Fibroblast of skin of scalp (primary cell): ENCODE data around the gene PLEKHN1.

Experiments used
- DNase-seq: peaks from one replicate; pipeline ENCODE4 v3.0.0-alpha.2; 2013

Gene PLEKHN1

DNA sequence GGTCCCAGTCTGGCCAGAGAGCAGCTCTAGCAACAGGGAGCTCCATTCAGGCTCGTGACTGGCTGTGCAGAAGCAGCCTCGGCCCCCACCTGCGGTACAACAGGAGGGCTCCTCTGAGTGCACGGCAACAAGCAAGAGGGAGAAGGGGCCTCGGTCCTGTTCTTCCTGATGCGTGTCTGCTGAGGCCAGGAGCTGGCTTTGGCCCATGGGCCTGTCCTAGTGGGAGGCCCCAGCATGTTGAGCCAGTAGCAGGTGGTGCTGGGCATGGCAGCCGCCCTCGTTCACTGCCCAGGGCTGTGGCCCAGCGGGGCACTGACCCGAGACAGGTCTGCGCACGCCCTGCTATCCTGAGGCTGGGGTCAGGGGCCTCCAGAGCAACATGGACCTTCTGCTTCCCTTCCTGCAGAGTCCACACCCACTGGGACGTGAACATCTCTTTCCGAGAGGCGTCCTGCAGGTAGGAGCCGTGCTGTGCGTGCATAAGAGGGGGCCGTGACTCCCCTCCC, 35.6 kb upstream of the PLEKHN1 start:
- no peak for DNase-seq

GRCh38 chr1:931380-932172, 34.7 kb upstream of the PLEKHN1 start:
- no peak for DNase-seq

DNA sequence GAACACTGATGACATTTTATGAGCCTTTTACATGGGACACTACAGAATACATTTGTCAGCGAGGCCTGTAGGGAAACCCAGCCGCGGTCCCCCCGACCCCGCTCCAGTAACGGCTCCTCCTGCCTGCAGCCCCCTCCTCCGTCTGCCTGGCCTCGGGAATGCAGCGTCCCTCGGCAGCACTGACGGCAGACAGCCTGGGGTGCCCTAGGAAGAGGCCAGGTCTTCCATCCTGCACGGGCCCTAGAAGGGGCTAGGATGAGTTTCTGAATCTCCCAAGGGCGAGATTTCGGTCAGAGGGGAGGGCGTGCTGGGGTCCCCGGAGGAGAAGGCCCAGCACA, 34.1 kb upstream of the PLEKHN1 start:
- no peak for DNase-seq

DNA sequence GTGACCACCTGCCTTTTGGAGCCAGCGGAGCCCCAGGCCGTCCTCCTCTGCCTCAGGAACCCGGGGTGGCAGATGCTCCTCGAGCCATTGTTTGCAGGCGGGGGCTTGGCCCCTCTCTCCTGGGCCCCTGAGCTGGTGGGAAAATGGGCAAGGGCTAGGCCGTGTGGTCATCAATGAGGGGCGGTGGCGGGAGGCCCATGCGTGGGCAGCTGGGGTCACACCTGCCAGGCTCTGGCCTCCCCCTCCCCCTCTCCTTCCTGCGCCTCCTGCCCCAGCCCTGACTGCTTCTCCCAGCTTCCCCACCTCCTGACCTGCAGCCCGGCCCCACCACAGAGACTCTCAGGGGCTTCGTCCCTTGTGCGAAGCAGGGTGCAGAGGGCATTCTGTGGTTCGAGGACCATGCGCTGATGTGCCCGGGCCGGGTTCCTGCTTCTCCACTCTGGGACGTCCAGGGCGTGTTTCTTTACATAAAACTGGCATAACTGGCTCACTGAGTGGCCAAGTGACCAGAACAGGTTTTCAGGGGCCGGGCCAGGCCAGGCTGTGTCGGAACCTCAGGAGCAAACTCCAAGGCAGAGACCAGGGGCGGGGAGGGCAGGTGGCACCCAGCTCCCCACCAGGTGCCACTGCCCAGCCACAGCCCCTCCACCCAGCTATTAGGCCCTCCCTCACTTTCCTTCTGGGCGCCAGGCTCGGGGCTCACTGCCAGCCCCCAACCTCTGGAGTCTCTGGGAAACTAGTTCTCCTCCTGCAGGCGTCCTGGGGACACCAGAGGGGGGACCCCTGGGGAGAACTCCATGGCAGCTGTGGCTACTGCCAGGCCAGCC, 33.3 kb upstream of the PLEKHN1 start:
- DNase-seq: no peak

DNA sequence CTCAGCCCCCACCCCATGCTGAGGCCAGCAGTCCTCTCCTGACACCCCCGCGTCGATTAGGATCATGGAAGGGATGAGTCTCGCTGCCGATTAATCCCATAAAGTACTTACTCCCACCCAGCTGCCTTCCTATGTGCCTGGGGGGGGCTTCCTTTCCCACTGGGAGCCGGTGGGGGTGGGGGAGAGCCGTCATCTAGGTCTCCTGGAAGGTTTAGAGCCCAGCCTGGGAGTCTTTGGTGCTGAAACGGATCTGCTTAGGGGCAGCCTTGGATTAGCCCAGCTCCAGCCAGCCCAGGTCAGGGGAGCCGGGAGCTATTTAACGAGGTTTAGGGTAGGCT, 32.7 kb upstream of the PLEKHN1 start:
- DNase-seq: no peak

GRCh38 chr1:934991-935750, 31.1 kb upstream of the PLEKHN1 start:
- no peak for DNase-seq

GRCh38 chr1:935751-936231, 30.5 kb upstream of the PLEKHN1 start:
- DNase-seq: peak; percentile 70

DNA sequence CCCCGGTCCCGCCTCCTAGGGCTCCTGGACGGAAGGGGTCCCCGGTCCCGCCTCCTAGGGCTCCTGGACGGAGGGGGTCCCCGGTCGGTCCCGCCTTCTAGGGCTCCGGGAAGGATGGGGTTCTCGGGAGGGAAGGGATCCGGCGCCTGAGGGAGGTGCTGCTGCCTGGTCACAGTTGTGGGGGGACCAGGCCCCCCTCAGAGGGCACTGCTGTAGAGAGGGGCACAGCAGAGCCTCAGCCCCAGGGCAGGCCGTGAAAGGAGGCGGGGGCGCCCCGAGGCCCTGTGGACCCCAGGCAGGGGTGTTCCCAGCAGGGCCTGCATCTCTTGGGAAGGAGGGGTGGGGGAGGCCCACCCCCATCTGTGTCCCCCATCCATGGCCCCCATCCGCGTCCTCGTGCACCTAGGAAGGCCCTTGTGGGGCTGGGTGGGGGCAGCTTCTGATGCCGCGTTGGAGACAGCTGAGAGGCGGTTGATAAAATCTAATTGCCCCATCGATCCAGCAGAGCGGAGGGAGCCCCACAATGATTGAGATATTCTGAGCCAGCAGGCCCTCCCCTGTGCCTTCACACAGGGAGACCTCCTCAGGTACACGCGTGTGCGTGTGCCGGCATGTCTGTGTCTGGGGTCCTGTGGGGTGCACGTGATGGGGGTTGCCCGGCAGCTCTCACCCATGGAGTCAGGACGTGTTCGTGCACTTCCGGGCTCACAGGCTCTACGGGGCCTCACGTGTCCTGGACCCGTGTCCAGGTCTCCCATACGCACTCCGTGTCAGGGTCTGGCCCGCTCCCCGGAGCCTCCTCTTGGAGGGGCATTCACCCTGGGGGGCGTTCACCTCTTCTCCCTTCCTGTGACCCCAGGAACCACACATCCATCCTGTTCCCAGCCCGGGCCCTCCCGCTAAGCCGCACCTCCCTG, 29.7 kb upstream of the PLEKHN1 start:
- no peak for DNase-seq

DNA sequence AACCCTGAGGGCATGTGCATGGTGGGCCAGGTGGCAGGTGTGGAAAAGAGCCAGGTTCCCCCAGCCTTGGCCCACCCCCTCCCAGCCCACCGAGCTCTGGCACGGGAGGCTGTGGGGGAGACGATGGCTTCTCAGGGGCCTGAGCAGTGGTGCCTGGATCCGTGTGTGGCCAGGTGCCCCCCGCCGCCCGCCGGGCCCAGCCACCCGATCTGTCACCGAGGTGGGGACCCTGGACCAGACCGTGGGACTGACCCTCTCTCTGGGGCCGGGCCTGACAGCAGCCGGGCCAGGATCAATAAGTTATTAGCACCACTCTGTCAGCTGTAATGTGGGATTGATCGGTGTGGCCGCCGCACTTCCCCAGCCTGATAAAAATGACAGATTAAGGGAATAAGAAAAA, 28.8 kb upstream of the PLEKHN1 start:
- no peak for DNase-seq

DNA sequence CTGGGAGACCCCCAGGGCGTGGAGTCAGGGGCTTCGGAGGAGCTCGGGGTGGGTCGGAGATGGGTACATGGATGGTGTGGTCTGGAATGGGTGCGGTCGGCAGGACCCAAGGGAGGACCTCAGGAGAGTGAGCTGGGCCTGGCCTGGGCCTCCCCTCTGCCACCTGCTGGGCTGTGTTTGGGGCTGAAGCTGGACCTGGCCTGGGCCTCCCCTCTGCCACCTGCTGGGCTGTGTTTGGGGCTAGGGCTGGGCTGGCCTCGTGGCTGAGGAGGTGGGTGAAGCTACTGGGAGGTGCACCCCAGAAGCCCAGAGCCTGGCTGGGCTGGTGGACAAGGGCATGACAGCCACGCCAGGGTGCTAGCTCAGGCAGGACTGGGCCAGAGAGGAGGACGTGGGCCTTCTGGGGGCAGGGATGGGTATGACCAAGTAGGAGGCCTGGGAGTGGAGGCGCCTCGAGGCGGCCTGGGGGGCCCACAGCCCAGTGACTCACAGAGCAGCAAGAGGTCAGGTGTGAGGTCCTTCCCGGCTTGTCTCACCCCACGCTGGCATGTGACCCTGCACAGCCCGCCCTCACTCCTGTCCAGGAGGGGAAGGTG, 28.1 kb upstream of the PLEKHN1 start:
- no peak for DNase-seq

DNA sequence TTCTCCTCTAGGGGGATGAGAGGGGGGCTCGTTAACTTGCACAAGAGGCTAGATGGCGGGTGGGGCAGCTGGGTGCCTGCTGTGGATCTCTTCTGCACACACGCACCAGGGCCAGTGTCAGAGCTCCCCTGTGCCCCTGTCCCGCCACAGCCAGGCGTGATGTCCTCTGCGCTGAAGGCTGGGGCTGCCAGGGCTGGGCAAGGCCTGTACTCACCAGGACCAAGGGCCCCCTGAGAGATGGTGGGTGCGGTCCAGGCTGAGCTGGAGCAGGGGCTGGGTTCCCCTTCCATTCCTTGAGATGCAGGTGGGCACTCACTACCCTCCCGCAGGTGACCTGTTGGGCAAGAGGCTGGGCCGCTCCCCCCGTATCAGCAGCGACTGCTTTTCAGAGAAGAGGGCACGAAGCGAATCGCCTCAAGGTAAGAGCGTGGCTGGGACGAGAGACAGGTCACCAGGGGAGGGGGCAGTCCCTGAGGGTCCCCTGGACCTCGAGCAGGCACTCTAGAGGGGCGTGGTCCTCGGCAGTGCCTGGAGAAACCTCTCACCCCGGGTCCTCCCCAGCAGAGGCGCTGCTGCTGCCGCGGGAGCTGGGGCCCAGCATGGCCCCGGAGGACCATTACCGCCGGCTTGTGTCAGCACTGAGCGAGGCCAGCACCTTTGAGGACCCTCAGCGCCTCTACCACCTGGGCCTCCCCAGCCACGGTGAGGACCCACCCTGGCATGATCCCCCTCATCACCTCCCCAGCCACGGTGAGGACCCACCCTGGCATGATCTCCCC, 27.4 kb upstream of the PLEKHN1 start:
- DNase-seq: no peak

GRCh38 chr1:939511-940106, 26.7 kb upstream of the PLEKHN1 start:
- DNase-seq: no peak

DNA sequence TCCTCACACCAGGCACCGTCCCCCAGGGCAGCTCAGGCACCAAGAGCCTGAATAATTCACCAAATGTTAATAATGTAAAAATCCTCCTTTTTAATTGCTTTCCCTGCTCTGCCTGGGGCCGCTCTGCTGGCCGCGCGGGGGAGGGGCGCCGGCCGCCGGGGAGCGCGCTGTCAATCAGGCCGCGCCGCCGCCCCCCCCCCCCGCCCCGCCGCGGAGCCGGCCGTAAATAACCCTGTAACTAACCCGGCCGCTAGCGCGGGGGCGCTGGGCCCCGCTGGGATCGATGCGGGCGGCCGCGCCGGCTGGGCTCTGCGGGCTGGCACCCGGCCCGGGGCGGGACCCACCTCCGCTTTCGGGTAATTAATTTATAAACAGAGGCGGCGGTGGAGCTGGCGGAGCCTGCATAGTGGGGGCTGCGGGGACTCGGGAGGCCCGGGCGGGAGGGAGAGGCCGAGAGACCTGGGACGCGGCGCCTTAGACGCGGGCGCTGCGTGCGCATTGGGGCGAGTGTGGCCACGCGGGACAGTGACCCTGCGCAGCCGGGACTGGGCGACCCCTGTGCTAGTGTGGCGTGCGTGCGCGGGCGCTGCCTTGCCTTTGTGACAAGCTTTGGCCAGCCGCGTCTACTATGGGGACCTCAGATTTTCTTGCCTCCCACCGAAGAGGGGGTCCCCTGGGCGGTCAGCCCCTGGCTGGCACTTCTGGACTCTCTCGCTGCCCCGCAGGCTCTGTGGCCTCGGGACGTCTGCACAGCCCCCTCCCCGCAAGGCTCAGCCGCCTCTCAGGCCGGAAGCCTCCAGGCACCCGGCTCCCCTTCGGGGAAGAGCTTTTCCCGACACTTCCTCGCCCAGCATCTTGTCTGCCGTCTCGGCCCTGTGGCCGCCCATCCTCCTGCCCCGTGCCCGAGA, 25.9 kb upstream of the PLEKHN1 start:
- DNase-seq: peak; percentile 68

GRCh38 chr1:941015-941587, 25.2 kb upstream of the PLEKHN1 start:
- DNase-seq: no peak

GRCh38 chr1:941588-942383, 24.5 kb upstream of the PLEKHN1 start:
- peak; percentile 86 for DNase-seq

DNA sequence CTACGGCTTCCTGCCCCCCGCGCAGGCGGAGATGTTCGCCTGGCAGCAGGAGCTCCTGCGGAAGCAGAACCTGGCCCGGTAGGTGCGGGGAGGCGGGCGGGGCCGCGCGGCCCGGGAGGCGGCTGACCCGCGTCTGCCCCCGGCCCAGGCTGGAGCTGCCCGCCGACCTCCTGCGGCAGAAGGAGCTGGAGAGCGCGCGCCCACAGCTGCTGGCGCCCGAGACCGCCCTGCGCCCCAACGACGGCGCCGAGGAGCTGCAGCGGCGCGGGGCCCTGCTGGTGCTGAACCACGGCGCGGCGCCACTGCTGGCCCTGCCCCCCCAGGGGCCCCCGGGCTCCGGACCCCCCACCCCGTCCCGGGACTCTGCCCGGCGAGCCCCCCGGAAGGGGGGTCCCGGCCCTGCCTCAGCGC, 23.9 kb upstream of the PLEKHN1 start:
- DNase-seq: no peak

- peak; percentile 77 for DNase-seq
Measured at GRCh38 chr1:942864-943533, 23.3 kb upstream of the PLEKHN1 start.
